B cell (primary cell): ENCODE data around the gene TP53I3. TPM values are rescaled to one million over a fixed set of nuclear protein-coding genes. Genes with fewer than 3 reads are reported as not detected.

Source experiments
- ATAC-seq: fragments of 200-7000 bp; cut with Tn5 transposase; one replicate; pipeline ENCODE4 v1.10.0; 2021; ENCODE audit warnings: low read depth, mild to moderate bottlenecking, moderate number of reproducible peaks, moderate library complexity
- CTCF ChIA-PET: fragments of 350-600 bp; sonication (Branson Sonifier 250); formaldehyde crosslinking; loops from one replicate; lab custom pipeline; 2021; ENCODE audit warnings: antibody characterized with exemption, inconsistent platforms; lab: Charles Lee
- POLR2A ChIA-PET: fragments of 350-600 bp; sonication (Branson Sonifier 250); formaldehyde crosslinking; loops from one replicate; lab custom pipeline; 2021; ENCODE audit warnings: antibody characterized with exemption; lab: Charles Lee
- DNase-seq: peaks from one replicate; pipeline ENCODE4 v3.0.0; 2013
- H2AFZ ChIP-seq: 2 replicates; pipeline ENCODE4 v1.6.1; 2012; ENCODE audit warnings: mild to moderate bottlenecking, low read depth, low read length; ENCODE audit not compliant: insufficient read depth, poor library complexity, severe bottlenecking
- H3K27ac ChIP-seq, 2 donors: 1 replicate in 1 of 2; 2 replicates in 1 of 2; pipeline ENCODE4 v1.5.1; 2012 to 2013; ENCODE audit warnings: low read length in 2 of 2, mild to moderate bottlenecking in 2 of 2, moderate library complexity in 1 of 2
- H3K27me3 ChIP-seq, 4 experiments: fragments of 200-600 bp in 1 of 4; sonication (generic) in 1 of 4; replicated peaks in 1 of 4; 1 replicate in 2 of 4; 2 replicates in 2 of 4; pipeline versions ENCODE4 v1.6.1 to v1.7.0; 2013 to 2016; ENCODE audit warnings: low read length in 3 of 4, mild to moderate bottlenecking in 2 of 4, mixed read lengths in 1 of 4, moderate library complexity in 1 of 4; ENCODE audit not compliant: insufficient read depth in 4 of 4, control insufficient read depth in 3 of 4; ENCODE audit errors: control extremely low read depth in 1 of 4
- H3K36me3 ChIP-seq, 2 experiments: replicated peaks in 1 of 2; 1 replicate in 1 of 2; 2 replicates in 1 of 2; pipeline versions ENCODE4 v1.6.1 to v1.7.1; 2013; ENCODE audit warnings: low read length in 1 of 2; ENCODE audit not compliant: insufficient read depth in 2 of 2, control insufficient read depth in 1 of 2; ENCODE audit errors: control extremely low read depth in 1 of 2, extremely low read depth in 1 of 2
- H3K4me1 ChIP-seq, 2 donors: fragments of 200-600 bp in 1 of 2; sonication (generic) in 1 of 2; 1 replicate in 1 of 2; 2 replicates in 1 of 2; pipeline versions ENCODE4 v1.5.1 to v1.6.1; 2013 to 2017; ENCODE audit warnings: low read length in 2 of 2; ENCODE audit not compliant: control insufficient read depth in 2 of 2, insufficient read depth in 2 of 2
- H3K4me2 ChIP-seq: replicated peaks from 2 replicates; pipeline ENCODE3; 2012; ENCODE audit warnings: mild to moderate bottlenecking, low read depth, low read length; ENCODE audit not compliant: poor library complexity, severe bottlenecking
- H3K4me3 ChIP-seq, 5 experiments: fragments of 200-600 bp in 1 of 5; sonication (generic) in 1 of 5; 1 replicate in 3 of 5; 2 replicates in 2 of 5; pipeline versions ENCODE4 v1.5.1 to v1.7.0; 2011 to 2016; ENCODE audit warnings: low read length in 4 of 5, mild to moderate bottlenecking in 4 of 5, low read depth in 2 of 5, control low read depth in 1 of 5, moderate library complexity in 1 of 5; ENCODE audit not compliant: insufficient read depth in 1 of 5; ENCODE audit errors: control extremely low read depth in 1 of 5, extremely low read depth in 1 of 5
- H3K79me2 ChIP-seq: fragments of 200-600 bp; sonication (generic); one replicate; pipeline ENCODE4 v1.6.0; 2016; ENCODE audit warnings: low read length; ENCODE audit not compliant: control insufficient read depth, insufficient read depth
- H3K9ac ChIP-seq: fragments of 200-600 bp; sonication (generic); 2 replicates; pipeline ENCODE4 v1.6.1; 2017; ENCODE audit warnings: mild to moderate bottlenecking, low read length, moderate library complexity
- H3K9me3 ChIP-seq, 3 donors: one replicate each; pipeline versions ENCODE4 v1.6.1 to v1.7.1; 2013; ENCODE audit warnings: low read length in 2 of 3; ENCODE audit not compliant: control insufficient read depth in 2 of 3, insufficient read depth in 1 of 3; ENCODE audit errors: control extremely low read depth in 1 of 3
- H4K20me1 ChIP-seq: 2 replicates; pipeline ENCODE4 v1.6.0; 2012; ENCODE audit warnings: mild to moderate bottlenecking, low read length; ENCODE audit not compliant: insufficient read depth, control insufficient read depth, poor library complexity, severe bottlenecking
- H3K27ac Mint-ChIP-seq: one replicate; pipeline ENCODE4 v1.8.0; 2021; ENCODE audit warnings: mixed read lengths
- H3K27me3 Mint-ChIP-seq: one replicate; pipeline ENCODE4 v1.8.0; 2021; ENCODE audit warnings: mixed read lengths
- H3K4me1 Mint-ChIP-seq: one replicate; pipeline ENCODE4 v1.8.0; 2021; ENCODE audit warnings: mixed read lengths
- H3K4me3 Mint-ChIP-seq: one replicate; pipeline ENCODE4 v1.8.0; 2021; ENCODE audit warnings: mixed read lengths
- H3K9me3 Mint-ChIP-seq: one replicate; pipeline ENCODE4 v1.8.0; 2022; ENCODE audit warnings: mixed read lengths; ENCODE audit not compliant: insufficient read depth
- EZH2 ChIP-seq: IDR thresholded peaks from 2 replicates; pipeline ENCODE4 v1.6.1; 2012; ENCODE audit warnings: borderline replicate concordance, low read depth, mild to moderate bottlenecking, moderate library complexity, low read length; ENCODE audit not compliant: insufficient read depth, poor library complexity, severe bottlenecking
- WGBS: methylation state at CpG from one replicate; pipeline ENCODE4 v1.1.5; 2013; ENCODE audit warnings: missing lambda C conversion rate; ENCODE audit not compliant: insufficient coverage; 5-methylcytosine and 5-hydroxymethylcytosine counted together
- intact Hi-C: fragments of 100-400 bp; cut with micrococcal nuclease; formaldehyde crosslinking; loops from one replicate; pipeline ENCODE4 v1.10.0; 2022
- polyA plus RNA-seq: library from polyadenylated mRNA; depleted of rRNA; stranded (reverse); fragments of >200 nt; gene quantifications from 2 replicates; pipeline ENCODE4 v1.2.3, GENCODE V29; 2012
- total RNA-seq, 2 donors: library from RNA; stranded (reverse); fragments of 120-200 nt in 1 of 2; gene quantifications; 1 replicate in 1 of 2; 2 replicates in 1 of 2; pipeline versions ENCODE4 v1.2.3 to v1.2.4, GENCODE V29; 2013 to 2022
- TF ChIP-seq, protein P1 (sequence below): fragments of 200-600 bp; IDR thresholded peaks from one replicate; pipeline ENCODE4 v1.8.0; 2022; ENCODE audit warnings: antibody characterized with exemption, mild to moderate bottlenecking

TP53I3 gene
- total and polyA plus RNA-seq, 2 donors (not counting 1 experiment from before 2014, with no cell fraction given), result 3.9 to 7.3 TPM

GRCh38 chr2:24072259-24072658 lies 12.4 kb downstream of the TP53I3 start:
- no peak overlapping the region for H2AFZ ChIP-seq
- ATAC-seq (no peak), DNase-seq (no peak)
- H3K4me3 ChIP-seq, result no peak overlapping the region
- H3K9ac ChIP-seq, result no peak overlapping the region
- H3K36me3 ChIP-seq, result peaks cover 5 to 23% of the 10 kb centered on the region in 2 experiments
- Mint-ChIP-seq H3K4me3 (no peak overlapping the region), H3K27me3 (no peaks in the 10 kb centered on the region), H3K27ac (no peak overlapping the region), H3K9me3 (no peaks in the 10 kb centered on the region), H3K4me1 (peaks cover 24% of the 10 kb centered on the region)
- peaks cover 30% of the 10 kb centered on the region for H3K79me2 ChIP-seq
- intact Hi-C loops, result loop anchor here (10.0 kb wide), 1 partner anchor 687 kb away; the partner anchor contains the start of gene KLHL29
- no peak overlapping the region for H3K4me2 ChIP-seq
- H3K27ac ChIP-seq, result no peak overlapping the region
- TF ChIP-seq EZH2, result no peak
- ChIA-PET POLR2A (no interaction called here), CTCF (interaction anchor here (2.0 to 2.1 kb wide), 2 partner anchors 12 to 248 kb away, joined by 9 to 10 read pairs; partner anchors contain the start of gene TP53I3)
- H3K27me3 ChIP-seq, result no peaks in the 10 kb centered on the region
- no CpG with 5 or more reads among the region's 4 CpGs for WGBS
- H4K20me1 ChIP-seq, result peaks cover 6% of the 10 kb centered on the region
- peaks cover 9 to 11% of the 10 kb centered on the region in 2 donors for H3K4me1 ChIP-seq
- H3K9me3 ChIP-seq, result no peaks in the 10 kb centered on the region

GRCh38 chr2:24065341-24065740 lies 19.3 kb downstream of the TP53I3 start:
- Histone ChIP-seq H3K36me3 (peaks cover 8 to 17% of the 10 kb centered on the region in 2 experiments), H2AFZ (no peak overlapping the region), H3K9me3 (no peaks in the 10 kb centered on the region), H3K79me2 (peaks cover 3% of the 10 kb centered on the region), H3K27me3 (no peaks in the 10 kb centered on the region), H3K4me2 (no peak overlapping the region), H3K4me3 (no peak overlapping the region), H3K27ac (no peak overlapping the region), H3K4me1 (no peaks in the 10 kb centered on the region), H4K20me1 (no peaks in the 10 kb centered on the region), H3K9ac (no peak overlapping the region)
- no peaks in the 10 kb centered on the region for H3K27me3 Mint-ChIP-seq
- intact Hi-C loops, result no loop called here
- H3K4me1 Mint-ChIP-seq, result no peaks in the 10 kb centered on the region
- H3K9me3 Mint-ChIP-seq, result no peaks in the 10 kb centered on the region
- H3K4me3 Mint-ChIP-seq, result no peak overlapping the region
- DNase-seq (no peak), ATAC-seq (no peak)
- TF ChIP-seq, protein P1, sequence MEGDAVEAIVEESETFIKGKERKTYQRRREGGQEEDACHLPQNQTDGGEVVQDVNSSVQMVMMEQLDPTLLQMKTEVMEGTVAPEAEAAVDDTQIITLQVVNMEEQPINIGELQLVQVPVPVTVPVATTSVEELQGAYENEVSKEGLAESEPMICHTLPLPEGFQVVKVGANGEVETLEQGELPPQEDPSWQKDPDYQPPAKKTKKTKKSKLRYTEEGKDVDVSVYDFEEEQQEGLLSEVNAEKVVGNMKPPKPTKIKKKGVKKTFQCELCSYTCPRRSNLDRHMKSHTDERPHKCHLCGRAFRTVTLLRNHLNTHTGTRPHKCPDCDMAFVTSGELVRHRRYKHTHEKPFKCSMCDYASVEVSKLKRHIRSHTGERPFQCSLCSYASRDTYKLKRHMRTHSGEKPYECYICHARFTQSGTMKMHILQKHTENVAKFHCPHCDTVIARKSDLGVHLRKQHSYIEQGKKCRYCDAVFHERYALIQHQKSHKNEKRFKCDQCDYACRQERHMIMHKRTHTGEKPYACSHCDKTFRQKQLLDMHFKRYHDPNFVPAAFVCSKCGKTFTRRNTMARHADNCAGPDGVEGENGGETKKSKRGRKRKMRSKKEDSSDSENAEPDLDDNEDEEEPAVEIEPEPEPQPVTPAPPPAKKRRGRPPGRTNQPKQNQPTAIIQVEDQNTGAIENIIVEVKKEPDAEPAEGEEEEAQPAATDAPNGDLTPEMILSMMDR, result no peak
- no peak for TF ChIP-seq EZH2
- ChIA-PET CTCF (interaction anchor here (2.5 kb wide), 1 partner anchor 241 kb away, joined by 6 read pairs; no protein-coding TSS in a partner anchor), POLR2A (no interaction called here)
- no CpG with 5 or more reads among the region's 2 CpGs for WGBS
- H3K27ac Mint-ChIP-seq, result no peak overlapping the region
